Neural cell (in vitro differentiated cells): Measurements from ENCODE around the gene PGAP1. TPM values are rescaled to one million over a fixed set of nuclear protein-coding genes. Genes with fewer than 3 reads are reported as not detected.

Experiments
- H2AFZ ChIP-seq: fragments of 200-600, 300-800 bp; sonication (generic), shearing (Covaris generic); 2 replicates; pipeline ENCODE4 v1.6.0; 2014; ENCODE audit warnings: low read depth, mild to moderate bottlenecking, antibody characterized with exemption, low read length, moderate library complexity
- H3F3A ChIP-seq: fragments of 200-600 bp; shearing (Covaris generic); 2 replicates; pipeline ENCODE4 v1.6.1; 2016; ENCODE audit warnings: mild to moderate bottlenecking, moderate library complexity, mixed read lengths, antibody characterized with exemption, low read length; ENCODE audit not compliant: insufficient read depth, poor library complexity, severe bottlenecking
- H3K27ac ChIP-seq: fragments of 200-600, 300-800 bp; sonication (generic), shearing (Covaris generic); 2 replicates; pipeline ENCODE4 v1.5.1; 2014; ENCODE audit warnings: mild to moderate bottlenecking, low read length, moderate library complexity
- H3K27me3 ChIP-seq: fragments of 300-800, 200-600 bp; sonication (generic), shearing (Covaris generic); 2 replicates; pipeline ENCODE4 v1.6.0; 2014; ENCODE audit warnings: mild to moderate bottlenecking, low read depth, low read length, moderate library complexity; ENCODE audit not compliant: insufficient read depth
- H3K36me3 ChIP-seq: fragments of 300-800, 200-600 bp; sonication (generic), shearing (Covaris generic); 2 replicates; pipeline ENCODE4 v1.5.1; 2014; ENCODE audit warnings: mild to moderate bottlenecking, antibody characterized with exemption, low read length, moderate library complexity; ENCODE audit not compliant: insufficient read depth
- H3K4me2 ChIP-seq: fragments of 300-800, 200-600 bp; sonication (generic), shearing (Covaris generic); 2 replicates; pipeline ENCODE4 v1.6.0; 2014; ENCODE audit warnings: mild to moderate bottlenecking, low read length
- H3K4me3 ChIP-seq: fragments of 300-800, 200-600 bp; sonication (generic), shearing (Covaris generic); 2 replicates; pipeline ENCODE4 v1.5.1; 2014; ENCODE audit warnings: mild to moderate bottlenecking, low read length, moderate library complexity
- H3K79me2 ChIP-seq: fragments of 200-600 bp; shearing (Covaris generic); replicated peaks from 2 replicates; pipeline ENCODE4 v1.6.0; 2014; ENCODE audit warnings: mild to moderate bottlenecking, low read length, moderate library complexity; ENCODE audit not compliant: insufficient read depth
- H3K9ac ChIP-seq: fragments of 300-800, 200-600 bp; sonication (generic), shearing (Covaris generic); 2 replicates; pipeline ENCODE4 v1.6.1; 2016; ENCODE audit warnings: mild to moderate bottlenecking, low read length, mixed read lengths
- H3K9me2 ChIP-seq: fragments of 200-600 bp; shearing (Covaris generic); 2 replicates; pipeline ENCODE4 v1.6.1; 2016; ENCODE audit warnings: mild to moderate bottlenecking, low read length, mixed read lengths; ENCODE audit not compliant: insufficient read depth
- H3K9me3 ChIP-seq: fragments of 200-600, 300-800 bp; sonication (generic), shearing (Covaris generic); 2 replicates; pipeline ENCODE4 v1.6.1; 2016; ENCODE audit warnings: mild to moderate bottlenecking, mixed run types, low read length, moderate library complexity, mixed read lengths
- H4K20me1 ChIP-seq: fragments of 200-600 bp; shearing (Covaris generic); 2 replicates; pipeline ENCODE4 v1.6.1; 2016; ENCODE audit warnings: mild to moderate bottlenecking, mixed run types; ENCODE audit not compliant: insufficient read depth
- CTCF ChIP-seq: fragments of 450-650 bp; IDR thresholded peaks from 2 replicates; pipeline ENCODE4 v1.5.1; 2014; ENCODE audit warnings: antibody characterized with exemption, mild to moderate bottlenecking, moderate library complexity; ENCODE audit not compliant: poor library complexity, severe bottlenecking
- EP300 ChIP-seq: fragments of 450-650 bp; conservative IDR thresholded peaks from 2 replicates; pipeline ENCODE4 v1.6.1; 2014; ENCODE audit warnings: antibody characterized with exemption, mild to moderate bottlenecking, moderate library complexity; ENCODE audit not compliant: poor library complexity, severe bottlenecking
- EZH2 ChIP-seq: fragments of 200-600, 300-800 bp; shearing (Covaris generic), sonication (generic); IDR thresholded peaks from 2 replicates; pipeline ENCODE4 v1.6.1; 2014; ENCODE audit warnings: antibody characterized with exemption, low read length, borderline replicate concordance, mild to moderate bottlenecking; ENCODE audit not compliant: insufficient read depth, poor library complexity, severe bottlenecking
- MXI1 ChIP-seq: fragments of 450-650 bp; conservative IDR thresholded peaks from 2 replicates; pipeline ENCODE4 v1.6.1; 2014; ENCODE audit warnings: antibody characterized with exemption, mild to moderate bottlenecking; ENCODE audit not compliant: poor library complexity, severe bottlenecking
- POLR2AphosphoS5 ChIP-seq: IDR thresholded peaks from 2 replicates; pipeline ENCODE4 v1.6.1; 2012
- RAD21 ChIP-seq: fragments of 450-650 bp; conservative IDR thresholded peaks from 2 replicates; pipeline ENCODE4 v1.6.1; 2014; ENCODE audit warnings: antibody characterized with exemption, mild to moderate bottlenecking, moderate library complexity
- REST ChIP-seq: IDR thresholded peaks from 2 replicates; pipeline ENCODE4 v1.6.1; 2012; ENCODE audit warnings: borderline replicate concordance
- SMC3 ChIP-seq: fragments of 450-650 bp; conservative IDR thresholded peaks from 2 replicates; pipeline ENCODE4 v1.6.1; 2014; ENCODE audit warnings: antibody characterized with exemption, mild to moderate bottlenecking, moderate library complexity; ENCODE audit not compliant: poor library complexity
- TAF1 ChIP-seq: IDR thresholded peaks from 2 replicates; pipeline ENCODE4 v1.6.1; 2012; ENCODE audit warnings: low read depth
- polyA plus RNA-seq: library from polyadenylated mRNA; depleted of rRNA; stranded (reverse); fragments of >200 nt; gene quantifications from 2 replicates; pipeline ENCODE4 v1.2.3, GENCODE V29; 2014

The PGAP1 gene
- polyA plus RNA-seq, 1 donor from 2014 or later: 63.3 TPM

- Histone ChIP-seq H3K9me3 (no peaks in the 10 kb centered on the region), H4K20me1 (no peaks in the 10 kb centered on the region), H3K4me2 (no peak overlapping the region), H3K79me2 (no peaks in the 10 kb centered on the region), H3K9me2 (no peaks in the 10 kb centered on the region), H3K27me3 (no peaks in the 10 kb centered on the region), H3K27ac (no peak overlapping the region), H3K9ac (no peak overlapping the region), H3K36me3 (no peaks in the 10 kb centered on the region), H2AFZ (no peak overlapping the region), H3K4me3 (no peak overlapping the region), H3F3A (no peaks in the 10 kb centered on the region)
- TF ChIP-seq REST: no peak
- peak; percentile 14 for TF ChIP-seq EP300
These were observed 8.9 kb upstream of the PGAP1 start for GRCh38 chr2:196935432-196935831.

- H3K9me2 ChIP-seq: no peaks in the 10 kb centered on the region
- TF ChIP-seq SMC3: no peak
- TF ChIP-seq EP300: no peak
- H2AFZ ChIP-seq: no peak overlapping the region
- no peaks in the 10 kb centered on the region for H3K9me3 ChIP-seq
- H3K4me2 ChIP-seq: no peak overlapping the region
- no peak overlapping the region for H3K4me3 ChIP-seq
- H4K20me1 ChIP-seq: no peaks in the 10 kb centered on the region
- no peaks in the 10 kb centered on the region for H3F3A ChIP-seq
- no peaks in the 10 kb centered on the region for H3K27me3 ChIP-seq
- H3K9ac ChIP-seq: no peak overlapping the region
- H3K79me2 ChIP-seq: no peaks in the 10 kb centered on the region
- H3K36me3 ChIP-seq: no peaks in the 10 kb centered on the region
- no peak overlapping the region for H3K27ac ChIP-seq
These were observed 8.2 kb upstream of the PGAP1 start for GRCh38 chr2:196934672-196935071.

- no peaks in the 10 kb centered on the region for H3F3A ChIP-seq
- H4K20me1 ChIP-seq: no peaks in the 10 kb centered on the region
- H3K9me3 ChIP-seq: no peaks in the 10 kb centered on the region
- no peak overlapping the region for H3K4me2 ChIP-seq
- no peak overlapping the region for H3K9ac ChIP-seq
- no peak overlapping the region for H3K4me3 ChIP-seq
- H3K27ac ChIP-seq: no peak overlapping the region
- H3K79me2 ChIP-seq: no peaks in the 10 kb centered on the region
- no peaks in the 10 kb centered on the region for H3K27me3 ChIP-seq
- no peak overlapping the region for H2AFZ ChIP-seq
- no peak for TF ChIP-seq POLR2AphosphoS5
- TF ChIP-seq REST: no peak
- TF ChIP-seq TAF1: no peak
- TF ChIP-seq EP300: no peak
- no peak for TF ChIP-seq RAD21
- TF ChIP-seq EZH2: no peak
- no peak for TF ChIP-seq MXI1
- TF ChIP-seq CTCF: no peak
- no peak for TF ChIP-seq SMC3
- no peaks in the 10 kb centered on the region for H3K36me3 ChIP-seq
- H3K9me2 ChIP-seq: no peaks in the 10 kb centered on the region
These were observed 5.0 kb upstream of the PGAP1 start for GRCh38 chr2:196931555-196931954.
